DMS114 treated with DMSO at 0.1 percent for 48 hours (cell line): ENCODE measurements around the gene LENG8.
A peak's percentile ranks its signal among the peaks of the same experiment; 100 is the strongest.
"Not testable (repeated sequence)": the region's sequence is repeated elsewhere in the genome, so short reads cannot be mapped to it uniquely, and the experiment has no call there.

Source experiments
- DNase-seq: peaks from one replicate; lab custom pipeline; 2025; ENCODE audit not compliant: unreplicated experiment; lab: John Stamatoyannopoulos, UW

LENG8 gene

GRCh38 chr19:54439174-54439851 lies 9.7 kb upstream of the LENG8 start:
- peak; percentile 49 for DNase-seq

DNA sequence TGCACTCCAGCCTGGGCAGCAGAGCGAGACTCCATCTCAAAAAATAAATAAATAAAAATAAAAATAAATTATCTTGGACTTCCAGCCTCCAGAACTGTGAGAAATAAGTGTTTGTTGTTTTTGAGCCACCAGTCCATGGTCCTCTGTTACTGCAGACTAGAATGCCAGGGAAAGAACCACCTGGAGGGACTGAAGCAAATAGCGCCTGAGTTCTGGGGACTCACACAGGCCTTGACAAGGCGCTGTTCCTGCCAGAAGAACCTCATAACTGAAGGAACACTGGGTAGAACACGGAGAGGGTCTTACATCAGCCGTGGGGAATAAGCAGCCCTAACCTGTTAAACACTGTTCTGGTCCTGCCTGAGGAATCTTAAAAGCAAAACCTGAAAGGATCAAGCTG lies 8.4 kb upstream of the LENG8 start:
- no peak for DNase-seq

DNA sequence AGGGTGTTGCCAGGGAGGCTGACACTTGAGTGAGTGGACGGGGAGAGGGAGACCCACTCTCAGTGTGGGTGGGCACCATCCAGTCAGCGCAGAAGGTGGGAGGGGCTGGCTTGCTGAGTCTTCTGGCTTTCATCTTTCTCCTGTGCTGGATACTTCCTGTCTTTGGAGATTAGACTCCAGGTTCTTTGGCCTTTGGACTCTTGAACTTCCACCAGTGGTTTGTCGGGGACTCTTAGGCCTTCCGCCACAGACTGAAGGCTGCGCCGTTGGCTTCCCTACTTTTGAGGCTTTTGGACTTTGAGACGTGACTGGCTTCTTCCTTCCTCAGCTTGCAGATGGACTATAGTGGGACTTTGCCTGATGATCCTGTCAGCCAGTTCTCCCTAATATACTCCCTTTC lies 4.3 kb upstream of the LENG8 start:
- DNase-seq, result no peak

GRCh38 chr19:54446349-54446748 lies 2.6 kb upstream of the LENG8 start:
- not testable (repeated sequence) for DNase-seq

- DNase-seq, result peak; percentile 62
Measured at GRCh38 chr19:54448040-54448773, 792 bp upstream of the LENG8 start.

DNA sequence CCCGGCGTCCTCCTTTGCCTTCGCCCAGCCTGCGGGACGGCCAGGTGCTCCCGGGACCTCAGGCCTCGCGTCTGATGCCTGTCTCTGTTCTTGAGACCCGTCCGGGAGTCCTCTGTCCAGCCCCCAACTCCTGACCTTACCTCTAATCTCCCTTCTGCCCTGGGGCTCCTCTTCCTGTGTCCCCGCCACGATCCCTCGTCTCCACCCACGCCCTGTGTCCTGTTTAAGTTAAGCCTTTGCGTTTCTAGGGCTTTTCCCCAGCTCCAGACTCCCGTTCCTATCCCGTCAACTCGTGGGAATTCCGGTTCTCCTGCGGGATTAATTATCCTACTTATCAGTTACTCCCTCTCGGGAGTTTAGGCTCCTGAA lies 686 bp downstream of the LENG8 start:
- no peak for DNase-seq

GRCh38 chr19:54451331-54451871 lies 2.4 kb downstream of the LENG8 start:
- DNase-seq, result no peak

- no peak for DNase-seq
Measured at GRCh38 chr19:54451997-54452396, 3.0 kb downstream of the LENG8 start.

DNA sequence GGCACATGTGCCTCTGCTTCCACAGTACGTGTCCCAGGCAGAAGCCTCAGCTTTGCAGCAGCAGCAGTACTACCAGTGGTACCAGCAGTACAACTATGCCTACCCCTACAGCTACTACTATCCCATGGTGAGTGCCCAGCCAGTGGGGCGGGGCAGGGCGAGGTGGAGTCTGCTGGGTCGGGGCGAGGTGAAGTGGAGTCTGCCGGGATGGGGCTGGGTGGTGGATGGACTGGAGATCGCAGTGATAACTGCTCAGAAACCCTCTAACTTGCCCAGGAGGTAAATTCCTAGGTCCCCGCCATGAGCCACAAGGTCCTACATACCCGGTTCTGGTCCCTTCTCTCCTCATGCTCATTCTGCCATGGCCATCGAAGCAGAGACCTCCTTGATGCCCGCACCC lies 3.6 kb downstream of the LENG8 start:
- no peak for DNase-seq

GRCh38 chr19:54453921-54454780 lies 5.2 kb downstream of the LENG8 start:
- no peak for DNase-seq

- DNase-seq, result no peak
Measured at GRCh38 chr19:54454781-54455675, 6.0 kb downstream of the LENG8 start.

DNA sequence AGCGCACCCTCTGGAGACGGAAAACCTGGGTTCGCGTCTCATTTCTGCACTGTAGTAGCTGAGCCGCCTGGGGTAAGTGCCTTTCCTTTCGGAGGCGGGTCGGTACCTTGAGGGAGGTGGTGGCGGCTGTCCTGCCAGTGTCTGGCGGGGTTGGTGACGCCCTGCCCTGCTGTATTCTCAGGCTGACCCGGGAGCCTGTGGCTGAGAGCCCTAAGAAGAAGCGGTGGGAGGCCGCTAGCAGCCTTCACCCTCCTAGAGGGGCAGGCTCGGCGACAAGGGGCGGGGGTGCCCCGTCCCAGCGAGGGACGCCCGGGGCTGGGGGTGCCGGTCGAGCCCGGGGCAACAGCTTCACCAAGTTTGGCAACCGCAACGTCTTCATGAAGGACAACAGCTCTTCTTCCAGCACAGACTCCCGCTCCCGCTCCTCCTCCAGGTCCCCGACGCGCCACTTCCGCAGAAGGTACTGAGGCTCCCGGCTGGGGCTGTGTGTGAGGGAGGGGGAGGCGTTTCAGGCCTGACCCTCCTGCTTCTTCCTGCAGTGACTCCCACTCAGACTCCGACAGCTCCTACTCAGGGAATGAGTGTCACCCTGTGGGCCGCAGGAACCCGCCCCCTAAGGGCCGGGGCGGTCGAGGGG lies 6.9 kb downstream of the LENG8 start:
- no peak for DNase-seq

DNA sequence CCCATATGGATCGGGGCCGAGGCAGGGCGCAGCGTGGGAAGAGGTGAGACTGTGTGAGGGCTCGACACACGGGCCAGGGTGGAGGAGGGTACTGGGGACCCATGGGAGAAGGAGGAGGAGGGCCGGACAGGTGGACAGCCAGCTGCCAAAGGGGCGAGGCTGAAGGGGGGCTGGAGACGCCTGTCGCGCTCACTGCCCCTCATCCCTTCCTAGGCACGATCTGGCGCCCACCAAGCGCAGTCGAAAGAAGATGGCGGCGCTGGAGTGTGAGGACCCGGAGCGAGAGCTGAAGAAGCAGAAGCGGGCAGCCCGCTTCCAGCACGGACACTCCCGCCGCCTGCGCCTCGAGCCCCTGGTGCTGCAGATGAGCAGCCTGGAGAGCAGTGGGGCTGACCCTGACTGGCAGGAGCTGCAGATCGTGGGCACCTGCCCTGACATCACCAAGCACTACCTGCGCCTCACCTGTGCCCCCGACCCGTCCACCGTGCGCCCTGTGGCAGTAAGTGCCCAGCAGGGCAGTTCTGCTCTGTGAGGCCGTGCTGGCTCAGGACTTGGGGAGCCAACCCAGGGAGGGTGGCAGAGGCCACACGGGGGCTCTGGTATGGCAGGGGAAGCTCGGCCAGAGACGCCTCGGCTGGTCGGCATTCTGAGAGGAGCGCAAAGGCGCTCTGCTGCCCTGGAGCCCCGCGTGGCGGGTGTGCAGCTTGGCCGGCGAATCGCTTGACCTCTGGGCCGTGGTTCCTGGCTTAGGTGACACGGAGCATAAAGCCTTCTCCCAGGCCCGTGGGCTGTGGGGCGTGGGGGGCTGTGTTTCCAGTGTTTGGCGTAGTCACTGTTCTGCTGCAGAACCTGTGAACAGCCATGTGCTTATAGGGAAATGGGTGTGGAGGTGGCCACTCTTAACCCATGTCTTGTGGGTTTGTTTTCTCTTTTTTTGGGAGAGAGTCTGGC lies 7.7 kb downstream of the LENG8 start:
- no peak for DNase-seq

DNA sequence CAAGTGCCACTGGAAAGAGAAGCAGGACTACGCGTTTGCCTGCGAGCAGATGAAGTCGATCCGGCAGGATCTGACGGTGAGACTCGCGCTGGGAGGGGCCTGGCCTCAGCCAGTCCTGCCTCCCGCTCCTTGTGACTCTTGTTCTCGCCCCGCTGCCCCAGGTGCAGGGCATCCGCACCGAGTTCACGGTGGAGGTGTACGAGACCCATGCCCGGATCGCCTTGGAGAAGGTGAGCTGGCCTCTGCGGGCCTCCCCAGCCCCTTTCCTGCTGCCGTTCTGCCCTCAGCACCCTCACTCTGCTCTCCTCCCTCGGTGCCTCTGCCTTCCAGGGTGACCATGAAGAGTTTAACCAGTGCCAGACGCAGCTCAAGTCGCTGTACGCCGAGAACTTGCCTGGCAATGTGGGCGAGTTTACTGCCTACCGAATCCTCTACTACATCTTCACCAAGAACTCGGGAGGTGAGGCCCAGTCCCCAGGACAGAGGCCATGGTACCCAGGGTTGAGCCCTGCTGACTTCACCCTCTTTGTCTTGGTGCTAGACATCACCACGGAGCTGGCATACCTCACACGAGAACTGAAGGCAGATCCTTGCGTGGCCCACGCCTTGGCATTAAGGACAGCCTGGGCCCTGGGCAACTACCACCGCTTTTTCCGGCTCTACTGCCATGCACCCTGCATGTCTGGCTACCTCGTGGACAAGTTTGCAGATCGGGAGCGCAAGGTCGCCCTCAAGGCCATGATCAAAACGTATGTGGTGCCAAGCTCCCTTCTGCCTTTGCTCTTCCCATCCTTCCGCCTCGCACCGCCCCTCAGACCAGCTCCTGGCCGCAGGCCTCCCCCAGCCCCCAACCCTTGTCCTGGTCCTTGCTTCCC lies 9.0 kb downstream of the LENG8 start:
- no peak for DNase-seq

GRCh38 chr19:54458648-54459281 lies 9.8 kb downstream of the LENG8 start:
- DNase-seq, result no peak

GRCh38 chr19:54459282-54460229 lies 10.6 kb downstream of the LENG8 start:
- DNase-seq, result no peak
